ENCODE data around the gene CLPX. TPM values are rescaled to one million over a fixed set of nuclear protein-coding genes. Genes with fewer than 3 reads are reported as not detected.
"Not testable (repeated sequence)": the region's sequence is repeated elsewhere in the genome, so short reads cannot be mapped to it uniquely, and the experiment has no call there.

CLPX gene
- total RNA-seq, 4 donors from 2014 or later: 12.0 to 72.2 (median 57.4) TPM

GRCh38 chr15:65101891-65102708 lies 83.0 kb downstream of the CLPX start:
- WGBS, 2 donors (ENCODE audit: low coverage in 1 of 2): 90% methylated on average over 65 of the region's 75 CpGs; no CpG with 5 or more reads in 1 of the 2 donors
- in situ Hi-C loops (cut with MboI; ENCODE audit: low pct_ligation_motif_present in 1 of 4, low pct_unique_long_range_greater_than_20kb in 1 of 4, low sequenced_read_pairs in 3 of 4): no loop called here

DNA sequence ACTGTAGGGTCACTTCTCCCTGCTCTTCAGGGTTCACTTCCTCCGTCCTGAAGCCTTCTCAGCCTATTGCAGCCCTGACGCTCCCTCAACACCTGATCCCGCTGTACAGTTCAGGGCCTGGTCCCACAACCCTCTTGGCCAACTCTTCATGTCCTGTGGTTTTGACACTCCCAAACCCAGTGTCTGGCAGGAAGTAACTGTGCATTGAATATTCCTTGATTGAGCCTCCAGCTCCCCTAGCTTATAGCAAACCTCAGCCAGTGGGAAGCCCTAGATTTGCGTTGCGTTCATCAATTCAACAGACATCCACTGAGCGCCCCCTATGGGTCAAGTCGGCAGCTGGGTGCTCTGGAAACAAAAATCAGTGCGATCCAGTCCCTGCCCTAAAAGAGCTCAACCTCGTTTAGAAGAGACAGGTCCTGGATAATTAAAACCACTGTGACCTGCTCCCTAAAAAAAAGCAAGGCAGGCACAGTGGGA lies 83.7 kb downstream of the CLPX start:
- in situ Hi-C loops (cut with MboI; ENCODE audit: low pct_ligation_motif_present in 1 of 4, low pct_unique_long_range_greater_than_20kb in 1 of 4, low sequenced_read_pairs in 3 of 4): no loop called here
- H3K36me3 ChIP-seq: no peaks in the 10 kb centered on the region

More at GRCh38 chr15:65101891-65102708, 83.0 kb downstream of the CLPX start:
- Histone ChIP-seq H3K4me3 (no peak overlapping the region), H3K27ac (no peak overlapping the region), H3K4me1 (peaks cover 0 to 11% (median 10%) of the 10 kb centered on the region in 4 donors), H3K27me3 (no peaks in the 10 kb centered on the region), H3K36me3 (no peaks in the 10 kb centered on the region), H3K9me3 (no peaks in the 10 kb centered on the region)
- intact Hi-C loops (cut with DNase I; ENCODE audit: low total_unique reads): loop anchor here (1.0 kb wide), 1 partner anchor 54 kb away; no protein-coding TSS in a partner anchor
- no peak for DNase-seq
- TF ChIP-seq POLR2AphosphoS5 (IDR thresholded peaks at IDR 0.05) (no peak), EP300 (IDR thresholded peaks at IDR 0.05; ENCODE audit: low read depth) (no peak)

GRCh38 chr15:65100442-65100841 lies 84.7 kb downstream of the CLPX start:
- Histone ChIP-seq H3K4me1 (peaks cover 4 to 11% (median 10%) of the 10 kb centered on the region in 4 donors), H3K4me3 (no peak overlapping the region), H3K36me3 (no peaks in the 10 kb centered on the region), H3K27ac (peak overlapping the region in 3 of 4 donors; percentile 22 to 38 (median 35)), H3K9me3 (no peaks in the 10 kb centered on the region), H3K27me3 (no peaks in the 10 kb centered on the region)
- peak; percentile 58 for DNase-seq
- 32 to 43% methylated on average over 6 to 7 of the region's 7 CpGs for WGBS, 2 donors (ENCODE audit: low coverage in 1 of 2)
- intact Hi-C loops (cut with DNase I; ENCODE audit: low total_unique reads) (no loop called here), in situ Hi-C loops (cut with MboI; ENCODE audit: low pct_ligation_motif_present in 1 of 4, low pct_unique_long_range_greater_than_20kb in 1 of 4, low sequenced_read_pairs in 3 of 4) (no loop called here)
- TF ChIP-seq POLR2AphosphoS5 (IDR thresholded peaks at IDR 0.05): no peak
- TF ChIP-seq CTCF (IDR thresholded peaks at IDR 0.05): no peak
- no peak for TF ChIP-seq POLR2A (IDR thresholded peaks at IDR 0.05)
- TF ChIP-seq EP300 (IDR thresholded peaks at IDR 0.05; ENCODE audit: low read depth): no peak

More for the DNA sequence above, 83.7 kb downstream of the CLPX start:
- Histone ChIP-seq H3K9me3 (no peaks in the 10 kb centered on the region), H3K4me1 (peaks cover 0 to 11% (median 10%) of the 10 kb centered on the region in 4 donors), H3K27ac (peak overlapping the region in 3 of 4 donors; percentile 22 to 38 (median 35)), H3K4me3 (no peak overlapping the region), H3K27me3 (no peaks in the 10 kb centered on the region)
- intact Hi-C loops (cut with DNase I; ENCODE audit: low total_unique reads): no loop called here
- WGBS, 2 donors (ENCODE audit: low coverage in 1 of 2): 37% methylated on average over 9 of the region's 9 CpGs; no CpG with 5 or more reads in 1 of the 2 donors
- TF ChIP-seq EP300 (IDR thresholded peaks at IDR 0.05; ENCODE audit: low read depth) (no peak), CTCF (IDR thresholded peaks at IDR 0.05) (peak; percentile 71 to 88 (median 83))
- DNase-seq: peak; percentile 83

GRCh38 chr15:65099801-65100200 lies 85.3 kb downstream of the CLPX start:
- H3K4me3 ChIP-seq; H3K36me3 ChIP-seq; H3K27me3 ChIP-seq; intact Hi-C loops (cut with DNase I; ENCODE audit: low total_unique reads); H3K9me3 ChIP-seq; DNase-seq: not testable (repeated sequence)
- in situ Hi-C loops (cut with MboI; ENCODE audit: low pct_ligation_motif_present in 1 of 4, low pct_unique_long_range_greater_than_20kb in 1 of 4, low sequenced_read_pairs in 3 of 4): loop anchor here in 2 of 4 donors (10.0 kb wide), 1 partner anchor 65 kb away; no protein-coding TSS in a partner anchor
- peaks cover 9 to 18% (median 13%) of the 10 kb centered on the region in 4 donors for H3K4me1 ChIP-seq
- H3K27ac ChIP-seq: peak overlapping the region in 1 of 4 donors; percentile 35
- WGBS, 2 donors (ENCODE audit: low coverage in 1 of 2): 94% methylated on average over 10 of the region's 10 CpGs; no CpG with 5 or more reads in 1 of the 2 donors

DNA sequence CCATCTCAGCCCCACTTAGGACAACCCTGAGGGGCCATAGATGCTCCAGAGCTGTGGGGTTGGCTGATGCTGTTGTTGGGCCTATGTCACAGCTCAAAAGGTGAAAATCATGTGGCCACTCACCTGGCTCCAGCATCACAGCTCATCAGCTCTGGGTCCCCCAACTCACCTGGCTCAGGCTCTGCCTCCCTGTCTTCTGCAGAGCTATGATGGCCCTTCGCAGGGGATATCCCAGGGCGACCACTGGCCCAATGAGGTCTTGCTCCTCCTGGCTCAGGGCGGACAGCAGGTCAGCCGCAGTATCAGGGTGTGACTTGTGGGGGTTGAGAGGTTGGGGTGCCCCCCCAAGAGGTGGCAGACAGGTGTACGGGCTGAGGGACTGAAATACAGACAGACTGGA lies 85.8 kb downstream of the CLPX start:
- TF ChIP-seq CTCF (IDR thresholded peaks at IDR 0.05) (no peak), POLR2A (IDR thresholded peaks at IDR 0.05) (no peak), POLR2AphosphoS5 (IDR thresholded peaks at IDR 0.05) (no peak), EP300 (IDR thresholded peaks at IDR 0.05; ENCODE audit: low read depth) (no peak)
- WGBS, 2 donors (ENCODE audit: low coverage in 1 of 2): 94% methylated on average over 4 of the region's 5 CpGs; no CpG with 5 or more reads in 1 of the 2 donors
- H3K27ac ChIP-seq: no peak overlapping the region
- no peaks in the 10 kb centered on the region for H3K27me3 ChIP-seq
- DNase-seq: no peak
- intact Hi-C loops (cut with DNase I; ENCODE audit: low total_unique reads) (no loop called here), in situ Hi-C loops (cut with MboI; ENCODE audit: low pct_ligation_motif_present in 1 of 4, low pct_unique_long_range_greater_than_20kb in 1 of 4, low sequenced_read_pairs in 3 of 4) (loop anchor here in 2 of 4 donors (10.0 kb wide), 1 partner anchor 65 kb away; no protein-coding TSS in a partner anchor)
- no peaks in the 10 kb centered on the region for H3K9me3 ChIP-seq
- H3K4me1 ChIP-seq: peaks cover 10 to 21% (median 16%) of the 10 kb centered on the region in 4 donors
- H3K36me3 ChIP-seq: no peaks in the 10 kb centered on the region
- H3K4me3 ChIP-seq: no peak overlapping the region

Data from transverse colon (tissue), 4 donors.